Raji (cell line): ENCODE measurements around the gene MYO19.

ENCODE experiments used
- POLR2A ChIP-seq: IDR thresholded peaks from 2 replicates; pipeline ENCODE4 v1.6.1; 2011; ENCODE audit warnings: low read depth, low read length, control low read depth; ENCODE audit not compliant: insufficient read depth

MYO19 gene

DNA sequence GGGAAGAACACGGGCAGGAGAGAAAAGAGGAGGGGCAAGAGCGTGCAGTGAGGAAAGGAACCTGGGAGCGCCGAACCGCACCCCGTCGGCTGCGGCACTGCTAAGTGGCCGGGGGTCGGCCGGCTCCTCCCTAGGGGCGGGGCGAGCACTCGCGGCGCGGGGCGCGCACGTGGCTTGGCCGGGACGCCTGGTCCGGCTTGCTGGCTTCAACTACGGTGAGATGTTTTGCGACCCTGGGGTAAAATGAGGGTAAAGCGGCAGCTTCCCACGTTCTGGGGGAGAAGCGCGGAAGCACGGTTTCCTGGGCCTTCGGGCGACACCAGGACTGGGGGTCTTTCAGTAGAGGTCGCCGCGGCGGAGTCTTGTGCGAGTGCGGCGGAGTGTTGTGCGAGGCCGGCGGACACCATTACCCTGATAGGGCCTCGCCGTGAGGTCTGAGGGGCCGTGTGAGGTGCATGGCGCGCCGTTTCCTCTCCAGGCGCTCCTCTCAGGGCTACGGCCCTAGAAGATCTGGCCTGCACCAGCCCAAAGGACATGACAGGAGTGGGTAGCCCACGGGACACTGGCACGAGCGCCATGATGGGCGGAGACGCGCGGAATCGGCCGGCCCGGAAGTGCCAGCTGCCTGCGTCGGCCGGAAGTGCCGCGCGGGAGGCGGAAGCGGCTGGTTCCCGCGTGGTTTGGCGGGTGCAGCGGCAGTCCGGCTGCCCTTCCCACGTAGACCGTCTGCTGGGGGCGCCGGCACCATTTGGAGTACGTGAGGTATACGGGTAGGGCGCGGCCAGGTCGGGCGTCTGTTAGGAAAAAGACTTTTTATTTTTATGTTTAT is at the start of gene MYO19, which contains the start of gene PIGW:
MYO19 (minus strand) TSS at position 29 of the 829 bp plus-strand sequence. CDS start 2,330 bp downstream, outside the sequence.
PIGW (plus strand) TSS at position 148 of the 829 bp plus-strand sequence. CDS start 2,115 bp downstream, outside the sequence.
- TF ChIP-seq POLR2A: peak; percentile 94

DNA sequence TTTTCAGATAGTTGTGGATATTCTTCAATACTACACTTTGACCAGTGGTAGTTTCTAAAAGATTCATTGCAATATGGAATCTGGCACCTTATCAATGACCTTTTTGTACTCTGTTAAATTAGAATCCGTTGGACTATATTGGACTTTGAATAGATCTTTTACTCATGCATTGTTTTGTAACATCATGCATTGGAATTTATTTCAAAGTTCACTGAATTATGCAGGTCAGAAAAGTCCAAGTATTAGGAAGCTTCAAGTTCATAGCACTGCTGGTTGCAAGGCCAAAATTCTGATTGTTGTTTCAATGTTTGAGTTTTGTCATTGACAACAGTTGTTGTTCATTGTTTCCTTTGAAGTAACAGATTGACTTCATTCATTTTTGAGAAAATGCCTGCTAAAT is 49.1 kb upstream of the MYO19 start:
- no peak for TF ChIP-seq POLR2A

DNA sequence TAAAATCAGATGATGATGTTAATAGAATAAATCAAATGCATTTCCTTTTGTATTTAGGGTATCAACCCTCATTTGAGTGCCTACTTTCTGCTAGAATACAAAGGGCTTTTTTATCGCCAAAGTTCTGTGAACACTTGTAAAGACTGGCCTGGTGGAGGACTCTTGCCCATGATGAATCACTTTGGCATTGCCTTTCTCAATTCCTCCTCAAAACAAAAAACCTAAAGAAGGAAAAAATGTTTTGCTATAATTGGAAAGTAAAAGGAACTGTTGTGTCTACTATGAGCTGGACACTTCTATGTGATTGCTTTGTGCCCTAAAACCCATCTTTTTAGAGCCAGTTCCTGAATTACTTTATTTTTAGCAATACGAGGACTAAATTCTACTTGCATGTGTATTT is 44.0 kb upstream of the MYO19 start:
- TF ChIP-seq POLR2A: no peak

- no peak for TF ChIP-seq POLR2A
Observed at GRCh38 chr17:36576793-36577192, 42.1 kb upstream of the MYO19 start.

GRCh38 chr17:36575028-36575427 is 40.4 kb upstream of the MYO19 start:
- no peak for TF ChIP-seq POLR2A

DNA sequence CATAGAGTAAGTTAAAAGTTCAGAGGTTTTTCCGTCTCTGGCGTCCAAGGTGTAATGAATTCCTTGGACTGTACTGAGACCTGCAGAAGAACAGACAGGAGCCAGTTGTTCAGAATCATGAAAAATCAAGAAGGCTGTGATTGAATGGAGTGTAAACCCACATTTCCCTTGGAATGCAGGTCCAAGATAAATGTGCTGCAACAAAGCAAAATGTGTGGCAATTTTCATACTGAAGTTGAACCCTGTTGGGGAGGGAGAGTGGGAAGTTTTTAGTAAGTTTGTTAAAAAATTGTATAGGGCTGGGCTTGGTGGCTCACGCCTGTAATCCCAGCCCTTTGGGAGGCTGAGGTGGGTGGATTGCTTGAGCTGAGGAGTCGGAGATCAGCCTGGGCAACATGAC is 31.4 kb upstream of the MYO19 start:
- no peak for TF ChIP-seq POLR2A

DNA sequence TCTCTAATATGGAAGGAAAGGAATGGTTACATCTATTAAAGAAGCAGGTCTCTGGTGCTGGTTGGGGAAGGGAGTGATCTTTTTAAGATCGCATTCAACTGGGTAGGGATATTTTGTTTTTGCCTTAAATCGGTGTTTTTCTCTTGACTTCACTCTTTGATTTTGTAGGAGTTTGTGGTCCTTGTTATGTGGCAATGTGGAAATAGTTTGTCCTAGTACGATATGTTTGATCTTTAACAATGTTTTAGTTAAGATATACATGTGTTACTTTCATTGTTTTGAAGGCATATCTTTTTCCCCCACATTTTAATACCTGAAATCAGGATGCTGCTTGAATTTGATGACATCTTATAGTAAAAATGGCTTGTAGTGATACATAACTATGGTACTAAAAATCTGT is 18.8 kb upstream of the MYO19 start:
- no peak for TF ChIP-seq POLR2A

DNA sequence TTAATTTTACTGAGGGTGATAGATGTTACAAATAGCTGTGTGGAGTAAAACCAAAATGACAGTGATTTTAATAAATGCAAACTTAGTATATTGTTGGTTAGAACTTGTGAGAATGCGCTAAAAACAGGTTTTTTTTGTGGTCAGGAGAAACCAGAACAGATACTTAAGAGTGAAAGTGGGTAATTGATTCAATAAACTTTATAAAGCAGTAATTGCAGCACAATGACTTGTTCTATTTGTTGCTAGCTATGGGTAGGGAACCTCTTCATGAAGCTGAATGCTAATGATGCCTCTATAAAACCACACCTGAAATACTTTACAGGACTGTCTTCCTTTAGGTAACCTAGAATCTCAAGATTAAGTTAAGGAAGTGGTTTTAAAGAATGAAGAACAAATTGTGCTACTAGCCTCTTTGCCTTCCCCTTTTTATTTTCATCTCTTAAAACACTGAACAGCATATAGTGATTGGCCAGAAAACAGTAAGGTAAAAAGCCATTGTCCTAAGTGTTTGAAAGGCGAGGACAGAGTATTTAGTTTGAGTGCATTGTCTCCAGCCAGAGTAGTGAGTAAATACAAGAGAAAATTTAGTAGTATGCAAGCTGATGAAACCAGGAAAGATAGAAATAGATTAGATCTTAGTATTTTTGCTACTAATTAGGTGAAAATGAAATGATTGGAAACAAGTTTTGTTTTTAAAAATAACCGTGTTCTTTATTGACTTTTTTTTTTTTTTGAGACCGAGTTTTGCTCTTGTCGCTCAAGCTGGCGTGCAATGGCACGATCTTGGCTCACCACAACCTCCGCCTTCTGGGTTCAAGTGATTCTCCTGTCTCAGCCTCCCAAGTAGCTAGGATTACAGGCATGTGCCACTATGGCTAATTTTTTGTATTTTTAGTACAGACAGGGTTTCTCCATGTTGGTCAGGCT is 16.1 kb upstream of the MYO19 start:
- no peak for TF ChIP-seq POLR2A

DNA sequence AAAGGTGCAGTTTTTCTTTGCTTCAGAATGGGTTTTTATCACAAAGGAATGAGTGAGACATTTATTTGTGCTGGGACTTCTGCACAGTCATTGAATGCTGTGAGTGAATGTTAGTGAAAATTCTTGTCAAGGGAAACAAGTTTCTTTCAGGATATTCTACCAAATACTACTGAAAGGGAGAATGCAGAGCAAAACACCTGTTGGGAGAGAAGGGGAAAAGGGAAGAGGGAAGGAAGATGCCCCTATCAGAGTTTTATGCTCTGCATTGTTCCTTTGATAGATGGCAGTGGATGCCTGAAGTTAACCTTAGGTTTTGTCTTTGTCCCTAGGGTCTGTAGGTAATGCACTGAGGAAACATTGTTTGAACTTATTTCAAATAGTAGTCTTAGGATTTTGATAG is 13.1 kb upstream of the MYO19 start:
- no peak for TF ChIP-seq POLR2A

DNA sequence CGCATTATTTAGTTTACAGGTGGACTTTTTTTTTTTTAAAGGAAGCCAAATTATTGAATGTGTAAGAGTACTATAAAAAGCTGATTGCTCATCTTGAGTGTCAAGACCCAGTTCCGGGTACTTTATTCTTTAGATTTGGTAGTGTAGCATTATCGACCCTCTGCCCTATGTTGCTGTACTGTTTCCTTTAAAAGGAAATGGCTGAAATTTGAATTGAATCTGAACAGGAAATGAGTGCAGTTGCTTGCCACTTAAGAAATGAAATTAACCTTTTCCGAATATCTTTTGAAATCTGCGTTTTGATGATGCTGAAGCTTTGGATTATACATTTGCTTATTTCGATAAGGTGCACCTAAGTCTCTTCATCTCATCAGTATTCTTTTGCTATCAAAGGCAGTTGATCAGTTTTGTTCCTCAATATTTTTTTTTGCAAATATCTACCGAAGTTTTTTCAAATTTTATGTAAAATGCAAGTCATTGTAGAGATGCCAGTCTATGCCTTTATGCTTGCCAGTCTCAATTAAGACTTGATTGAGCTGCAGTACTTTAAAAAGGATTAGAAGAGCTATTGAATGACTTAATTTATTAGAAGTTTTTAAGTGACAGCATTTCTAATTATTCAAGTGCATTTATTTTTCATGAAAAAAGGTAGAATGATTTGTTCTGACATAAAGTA is 11.9 kb upstream of the MYO19 start:
- TF ChIP-seq POLR2A: no peak

DNA sequence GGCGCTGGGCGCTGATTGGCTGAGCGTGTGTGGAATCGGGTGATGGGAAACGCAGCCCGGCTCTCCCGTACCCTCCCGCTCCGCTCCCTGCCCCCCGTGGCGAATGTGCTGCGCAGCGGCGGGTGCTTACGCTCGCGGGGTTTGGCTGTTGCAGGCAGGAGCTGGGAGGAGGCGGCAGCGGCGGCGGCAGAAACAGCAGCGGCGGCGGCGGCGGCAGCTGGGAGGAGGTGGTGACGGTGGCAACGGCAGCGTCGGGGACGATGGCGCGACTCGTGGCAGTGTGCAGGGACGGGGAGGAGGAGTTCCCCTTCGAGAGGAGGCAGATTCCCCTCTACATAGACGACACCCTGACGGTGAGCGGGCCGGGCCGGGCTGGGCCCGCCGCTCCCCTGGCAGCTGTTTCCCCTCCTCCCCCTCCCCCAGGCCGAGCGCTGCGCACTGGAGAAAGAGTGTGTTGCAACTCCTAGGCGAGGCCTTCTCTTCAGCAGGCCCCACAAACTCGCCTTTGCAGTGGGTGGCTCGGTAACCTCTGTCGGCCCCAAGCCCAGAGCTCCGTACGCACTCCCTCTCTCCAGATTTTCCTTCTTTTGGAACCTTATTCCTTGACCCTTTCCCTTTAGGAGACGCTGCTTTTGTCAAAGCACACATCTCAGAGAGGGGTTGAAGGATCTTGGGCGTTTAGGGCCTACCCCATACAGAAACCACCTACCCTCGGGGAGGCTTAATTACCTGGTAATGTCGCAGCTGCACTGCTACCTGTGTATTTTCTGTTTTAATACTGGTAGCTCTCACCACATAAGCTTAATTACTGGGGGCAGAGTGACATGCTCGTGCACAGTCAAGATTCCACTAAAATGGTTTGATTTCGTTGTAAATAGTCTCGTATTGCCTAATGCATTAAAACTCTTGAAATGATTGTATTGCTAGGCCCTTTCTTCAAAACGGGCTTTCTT is 11.1 kb upstream of the MYO19 start:
- peak; percentile 62 for TF ChIP-seq POLR2A

GRCh38 chr17:36545077-36545464 is 10.4 kb upstream of the MYO19 start:
- no peak for TF ChIP-seq POLR2A

DNA sequence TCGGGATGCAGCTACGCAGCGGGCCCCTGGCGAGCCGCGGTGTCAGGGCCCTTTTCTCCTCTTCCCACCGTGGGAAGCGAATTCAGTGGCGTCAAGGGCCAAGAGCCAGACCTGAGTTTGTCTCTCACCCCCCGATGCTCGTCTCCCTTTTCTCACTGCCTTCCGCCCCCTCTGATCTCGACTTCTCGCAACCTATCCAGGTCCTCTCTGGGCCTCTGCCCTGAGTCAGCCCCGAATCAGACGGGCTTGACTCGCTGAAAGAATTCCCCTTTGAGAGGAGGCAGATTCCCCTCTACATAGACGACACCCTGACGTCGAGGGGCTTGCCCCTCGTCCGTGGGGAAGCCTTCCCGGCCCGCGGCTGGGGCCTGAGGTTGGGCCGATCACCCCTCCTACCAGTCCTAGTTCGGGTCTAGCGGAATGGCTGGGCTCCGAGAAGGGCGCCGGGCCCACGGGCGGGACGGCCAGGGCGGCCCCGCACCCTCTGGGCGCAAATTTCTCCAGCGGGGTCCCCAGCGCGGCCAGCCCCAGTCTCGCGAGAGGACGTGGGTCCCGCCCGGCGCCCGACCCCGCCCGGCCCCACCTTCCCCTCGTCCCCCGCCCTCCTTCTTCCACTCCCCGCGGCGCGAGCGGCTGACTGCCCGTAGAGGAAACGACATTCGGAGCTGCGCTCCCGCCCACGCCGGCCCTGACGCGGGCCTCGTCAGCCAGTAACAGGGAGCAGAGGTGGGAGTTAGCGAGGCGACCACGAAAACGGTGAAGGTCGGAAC is 9.8 kb upstream of the MYO19 start, which contains the start of gene GGNBP2:
GGNBP2 (plus strand) TSS at position 613 of the 770 bp plus-strand sequence. CDS start 806 bp downstream, outside the sequence.
- peak; percentile 88 for TF ChIP-seq POLR2A

GRCh38 chr17:36544044-36544306 is 9.3 kb upstream of the MYO19 start:
- no peak for TF ChIP-seq POLR2A

GRCh38 chr17:36542755-36543154 is 8.1 kb upstream of the MYO19 start:
- TF ChIP-seq POLR2A: no peak
